Stomach (tissue), 4 donors: Measurements from ENCODE around the gene ZDHHC21.

Source experiments
- CTCF ChIP-seq, 7 experiments: fragments of 450-650 bp in 4 of 7; fragments of 200-600 bp in 3 of 7; sonication (generic) in 3 of 7; IDR thresholded peaks; one replicate each; pipeline ENCODE4 v1.5.1; 2016 to 2019; ENCODE audit warnings: antibody characterized with exemption in 7 of 7, control low read depth in 2 of 7, mild to moderate bottlenecking in 1 of 7
- EP300 ChIP-seq: sonication (generic); formaldehyde crosslinking; IDR thresholded peaks from one replicate; pipeline ENCODE4 v1.6.1; 2017; ENCODE audit warnings: antibody characterized with exemption
- POLR2A ChIP-seq, 4 donors: fragments of 450-650 bp; IDR thresholded peaks; one replicate each; pipeline ENCODE4 v1.6.1; 2016; ENCODE audit warnings: antibody characterized with exemption in 4 of 4, control low read depth in 2 of 4, mild to moderate bottlenecking in 1 of 4, moderate library complexity in 1 of 4
- POLR2AphosphoS5 ChIP-seq, 3 donors: sonication (generic); formaldehyde crosslinking; IDR thresholded peaks; one replicate each; pipeline ENCODE4 v1.6.1; 2016; ENCODE audit warnings: antibody characterized with exemption in 3 of 3

- no peak for TF ChIP-seq CTCF (IDR thresholded peaks at IDR 0.05)
- no peak for TF ChIP-seq POLR2AphosphoS5 (IDR thresholded peaks at IDR 0.05)
- no peak for TF ChIP-seq POLR2A (IDR thresholded peaks at IDR 0.05)
- TF ChIP-seq EP300, result no peak
Observed at GRCh38 chr9:14593406-14593805, 99.8 kb downstream of the ZDHHC21 start.
